ENCODE results near the gene NACC2. TPM values are rescaled to one million over a fixed set of nuclear protein-coding genes. Genes with fewer than 3 reads are reported as not detected.

NACC2 gene
- total and polyA plus RNA-seq, 2 donors (not counting 1 experiment from before 2014, with no cell fraction given) = 0.34 to 1.9 TPM

DNA sequence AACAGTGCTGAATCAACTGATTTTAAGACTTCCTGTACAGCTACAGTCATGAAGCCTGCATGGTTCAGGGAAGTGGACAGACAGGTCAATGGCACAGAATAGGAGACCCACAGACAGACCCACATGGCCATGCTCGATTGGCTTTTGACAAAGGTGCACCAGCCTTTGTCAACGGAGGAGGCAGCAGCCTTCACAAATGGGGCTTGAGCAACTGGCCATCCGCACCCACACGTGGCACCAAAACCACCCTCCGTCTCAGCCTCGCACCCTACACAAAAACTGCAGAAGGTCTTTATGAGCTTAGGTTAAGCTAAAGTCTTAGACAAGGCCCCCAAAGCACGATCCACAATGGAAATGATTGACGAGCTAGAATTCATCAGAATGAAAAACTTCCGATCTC, 74.4 kb downstream of the NACC2 start:
- Mint-ChIP-seq H3K4me1 (no peaks in the 10 kb centered on the region), H3K9me3 (ENCODE audit: insufficient read depth) (no peaks in the 10 kb centered on the region), H3K4me3 (no peak overlapping the region), H3K27me3 (peaks cover 12% of the 10 kb centered on the region), H3K27ac (no peak overlapping the region)
- Histone ChIP-seq H3K27ac (ENCODE audit: low read length in 2 of 2) (no peak overlapping the region), H3K36me3 (replicated peaks in 1 of 2; ENCODE audit: control extremely low read depth in 1 of 2, control insufficient read depth in 1 of 2, extremely low read depth in 1 of 2, insufficient read depth in 2 of 2, low read length in 1 of 2) (no peaks in the 10 kb centered on the region), H3K4me3 (ENCODE audit: control extremely low read depth in 1 of 5, extremely low read depth in 1 of 5, insufficient read depth in 1 of 5, low read depth in 2 of 5, low read length in 4 of 5) (no peak overlapping the region), H3K27me3 (replicated peaks in 1 of 4; ENCODE audit: control extremely low read depth in 1 of 4, control insufficient read depth in 3 of 4, insufficient read depth in 4 of 4, low read length in 3 of 4) (no peaks in the 10 kb centered on the region), H3K9me3 (ENCODE audit: control extremely low read depth in 1 of 3, control insufficient read depth in 2 of 3, insufficient read depth in 1 of 3, low read length in 2 of 3) (peaks cover 0 to 8% (median 0%) of the 10 kb centered on the region in 3 donors), H3K79me2 (ENCODE audit: control insufficient read depth, insufficient read depth, low read length) (no peaks in the 10 kb centered on the region), H2AFZ (ENCODE audit: insufficient read depth, low read depth, low read length, poor library complexity, severe bottlenecking) (no peak overlapping the region), H3K4me2 (replicated peaks; ENCODE audit: low read depth, low read length, poor library complexity, severe bottlenecking) (no peak overlapping the region), H3K4me1 (ENCODE audit: control insufficient read depth in 2 of 2, insufficient read depth in 2 of 2, low read length in 2 of 2) (no peaks in the 10 kb centered on the region), H3K9ac (ENCODE audit: low read length) (no peak overlapping the region), H4K20me1 (ENCODE audit: control insufficient read depth, insufficient read depth, low read length, poor library complexity, severe bottlenecking) (no peaks in the 10 kb centered on the region)
- no peak for TF ChIP-seq EZH2 (IDR thresholded peaks at IDR 0.05; ENCODE audit: borderline replicate concordance, insufficient read depth, low read depth, low read length, poor library complexity, severe bottlenecking)
- TF ChIP-seq, protein P1, sequence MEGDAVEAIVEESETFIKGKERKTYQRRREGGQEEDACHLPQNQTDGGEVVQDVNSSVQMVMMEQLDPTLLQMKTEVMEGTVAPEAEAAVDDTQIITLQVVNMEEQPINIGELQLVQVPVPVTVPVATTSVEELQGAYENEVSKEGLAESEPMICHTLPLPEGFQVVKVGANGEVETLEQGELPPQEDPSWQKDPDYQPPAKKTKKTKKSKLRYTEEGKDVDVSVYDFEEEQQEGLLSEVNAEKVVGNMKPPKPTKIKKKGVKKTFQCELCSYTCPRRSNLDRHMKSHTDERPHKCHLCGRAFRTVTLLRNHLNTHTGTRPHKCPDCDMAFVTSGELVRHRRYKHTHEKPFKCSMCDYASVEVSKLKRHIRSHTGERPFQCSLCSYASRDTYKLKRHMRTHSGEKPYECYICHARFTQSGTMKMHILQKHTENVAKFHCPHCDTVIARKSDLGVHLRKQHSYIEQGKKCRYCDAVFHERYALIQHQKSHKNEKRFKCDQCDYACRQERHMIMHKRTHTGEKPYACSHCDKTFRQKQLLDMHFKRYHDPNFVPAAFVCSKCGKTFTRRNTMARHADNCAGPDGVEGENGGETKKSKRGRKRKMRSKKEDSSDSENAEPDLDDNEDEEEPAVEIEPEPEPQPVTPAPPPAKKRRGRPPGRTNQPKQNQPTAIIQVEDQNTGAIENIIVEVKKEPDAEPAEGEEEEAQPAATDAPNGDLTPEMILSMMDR (IDR thresholded peaks at IDR 0.05) = no peak
- 85% methylated on average over 8 of the region's 9 CpGs for WGBS (ENCODE audit: insufficient coverage)
- ChIA-PET POLR2A (no interaction called here), CTCF (no interaction called here)
- ATAC-seq (ENCODE audit: low read depth) = no peak
- DNase-seq = no peak
- intact Hi-C loops (cut with micrococcal nuclease) = no loop called here

GRCh38 chr9:136020206-136020605, 74.9 kb downstream of the NACC2 start:
- Mint-ChIP-seq H3K4me3 (no peak overlapping the region), H3K27me3 (peaks cover 12% of the 10 kb centered on the region), H3K9me3 (ENCODE audit: insufficient read depth) (no peaks in the 10 kb centered on the region), H3K27ac (no peak overlapping the region), H3K4me1 (no peaks in the 10 kb centered on the region)
- WGBS (ENCODE audit: insufficient coverage) = 71% methylated on average over 10 of the region's 16 CpGs
- ChIA-PET CTCF (no interaction called here), POLR2A (no interaction called here)
- ATAC-seq (ENCODE audit: low read depth) (no peak), DNase-seq (no peak)
- Histone ChIP-seq H3K9me3 (ENCODE audit: control extremely low read depth in 1 of 3, control insufficient read depth in 2 of 3, insufficient read depth in 1 of 3, low read length in 2 of 3) (peaks cover 0 to 5% (median 0%) of the 10 kb centered on the region in 3 donors), H3K4me2 (replicated peaks; ENCODE audit: low read depth, low read length, poor library complexity, severe bottlenecking) (no peak overlapping the region), H2AFZ (ENCODE audit: insufficient read depth, low read depth, low read length, poor library complexity, severe bottlenecking) (no peak overlapping the region), H3K27me3 (replicated peaks in 1 of 4; ENCODE audit: control extremely low read depth in 1 of 4, control insufficient read depth in 3 of 4, insufficient read depth in 4 of 4, low read length in 3 of 4) (no peaks in the 10 kb centered on the region), H3K27ac (ENCODE audit: low read length in 2 of 2) (no peak overlapping the region), H3K9ac (ENCODE audit: low read length) (no peak overlapping the region), H3K36me3 (replicated peaks in 1 of 2; ENCODE audit: control extremely low read depth in 1 of 2, control insufficient read depth in 1 of 2, extremely low read depth in 1 of 2, insufficient read depth in 2 of 2, low read length in 1 of 2) (no peaks in the 10 kb centered on the region), H3K4me1 (ENCODE audit: control insufficient read depth in 2 of 2, insufficient read depth in 2 of 2, low read length in 2 of 2) (no peaks in the 10 kb centered on the region), H3K4me3 (ENCODE audit: control extremely low read depth in 1 of 5, extremely low read depth in 1 of 5, insufficient read depth in 1 of 5, low read depth in 2 of 5, low read length in 4 of 5) (no peak overlapping the region), H3K79me2 (ENCODE audit: control insufficient read depth, insufficient read depth, low read length) (no peaks in the 10 kb centered on the region), H4K20me1 (ENCODE audit: control insufficient read depth, insufficient read depth, low read length, poor library complexity, severe bottlenecking) (no peaks in the 10 kb centered on the region)
- TF ChIP-seq, protein P1 (IDR thresholded peaks at IDR 0.05) = no peak
- no peak for TF ChIP-seq EZH2 (IDR thresholded peaks at IDR 0.05; ENCODE audit: borderline replicate concordance, insufficient read depth, low read depth, low read length, poor library complexity, severe bottlenecking)
- intact Hi-C loops (cut with micrococcal nuclease) = no loop called here
